ENCODE data around the gene EIF1AY.
"Not testable (repeated sequence)": the region's sequence is repeated elsewhere in the genome, so short reads cannot be mapped to it uniquely, and the experiment has no call there.

Gene EIF1AY

GRCh38 chrY:20575531-20576121 lies at the start of gene EIF1AY:
TSS of gene EIF1AY (plus strand) at chrY:20575776. CDS start at chrY:20575872, 96 bp downstream.
- peak; percentile 58 for DNase-seq (ENCODE audit: low read depth, low spot score)

- no peak for DNase-seq (ENCODE audit: low read depth, low spot score)
Measured at GRCh38 chrY:20528435-20528834, 47.1 kb upstream of the EIF1AY start.

- no peak for DNase-seq (ENCODE audit: low read depth, low spot score)
Measured at GRCh38 chrY:20538186-20538585, 37.4 kb upstream of the EIF1AY start.

- no peak for DNase-seq (ENCODE audit: low read depth, low spot score)
Measured at GRCh38 chrY:20538933-20539332, 36.6 kb upstream of the EIF1AY start.

- no peak for DNase-seq (ENCODE audit: low read depth, low spot score)
Measured at GRCh38 chrY:20544451-20544960, 31.1 kb upstream of the EIF1AY start.

- no peak for DNase-seq (ENCODE audit: low read depth, low spot score)
Measured at GRCh38 chrY:20546071-20546470, 29.5 kb upstream of the EIF1AY start.

GRCh38 chrY:20549289-20549688 lies 26.3 kb upstream of the EIF1AY start:
- no peak for DNase-seq (ENCODE audit: low read depth, low spot score)

- no peak for DNase-seq (ENCODE audit: low read depth, low spot score)
Measured at GRCh38 chrY:20551840-20552239, 23.7 kb upstream of the EIF1AY start.

- not testable (repeated sequence) for DNase-seq (ENCODE audit: low read depth, low spot score)
Measured at GRCh38 chrY:20552764-20553323, 22.7 kb upstream of the EIF1AY start.

GRCh38 chrY:20555820-20556219 lies 19.8 kb upstream of the EIF1AY start:
- DNase-seq (ENCODE audit: low read depth, low spot score): no peak

- DNase-seq (ENCODE audit: low read depth, low spot score): no peak
Measured at GRCh38 chrY:20558677-20559076, 16.9 kb upstream of the EIF1AY start.

GRCh38 chrY:20559873-20560512 lies 15.6 kb upstream of the EIF1AY start:
- no peak for DNase-seq (ENCODE audit: low read depth, low spot score)

GRCh38 chrY:20571306-20571705 lies 4.3 kb upstream of the EIF1AY start:
- DNase-seq (ENCODE audit: low read depth, low spot score): no peak

GRCh38 chrY:20576506-20576905 lies 930 bp downstream of the EIF1AY start:
- DNase-seq (ENCODE audit: low read depth, low spot score): no peak

GRCh38 chrY:20578206-20578605 lies 2.6 kb downstream of the EIF1AY start:
- no peak for DNase-seq (ENCODE audit: low read depth, low spot score)

GRCh38 chrY:20581687-20582086 lies 6.1 kb downstream of the EIF1AY start:
- DNase-seq (ENCODE audit: low read depth, low spot score): no peak

- no peak for DNase-seq (ENCODE audit: low read depth, low spot score)
Measured at GRCh38 chrY:20586161-20586560, 10.6 kb downstream of the EIF1AY start.
